ACC112 (cell line): ENCODE results near the gene CDC42SE1.

ENCODE experiments used
- H2AFZ ChIP-seq: fragments of 200-600 bp; sonication (generic); one replicate; pipeline ENCODE4 v1.6.0; 2017; ENCODE audit warnings: antibody characterized with exemption, low read length; ENCODE audit not compliant: unreplicated experiment
- H3K27ac ChIP-seq: fragments of 200-600 bp; sonication (generic); 2 replicates; pipeline ENCODE4 v1.5.1; 2014; ENCODE audit warnings: low read depth, mild to moderate bottlenecking, antibody characterized with exemption, low read length, moderate library complexity
- H3K27me3 ChIP-seq: fragments of 200-600 bp; sonication (generic); 2 replicates; pipeline ENCODE4 v1.6.1; 2014; ENCODE audit warnings: mild to moderate bottlenecking, antibody characterized with exemption, low read length, moderate library complexity, mixed read lengths; ENCODE audit not compliant: insufficient read depth
- H3K36me3 ChIP-seq: fragments of 200-600 bp; sonication (generic); 2 replicates; pipeline ENCODE4 v1.6.1; 2016; ENCODE audit warnings: mild to moderate bottlenecking, antibody characterized with exemption, low read length, moderate library complexity, mixed read lengths; ENCODE audit not compliant: insufficient read depth
- H3K4me1 ChIP-seq: fragments of 200-600 bp; sonication (generic); one replicate; pipeline ENCODE4 v1.6.1; 2016; ENCODE audit warnings: low read length, mixed read lengths; ENCODE audit not compliant: insufficient read depth, unreplicated experiment, control insufficient read depth
- H3K4me3 ChIP-seq: fragments of 200-600 bp; sonication (generic); 2 replicates; pipeline ENCODE4 v1.5.1; 2014; ENCODE audit warnings: mild to moderate bottlenecking, low read depth, low read length
- H3K79me2 ChIP-seq: fragments of 200-600 bp; sonication (generic); one replicate; pipeline ENCODE4 v1.6.0; 2016; ENCODE audit warnings: low read length; ENCODE audit not compliant: control insufficient read depth, unreplicated experiment, insufficient read depth

Gene CDC42SE1

DNA sequence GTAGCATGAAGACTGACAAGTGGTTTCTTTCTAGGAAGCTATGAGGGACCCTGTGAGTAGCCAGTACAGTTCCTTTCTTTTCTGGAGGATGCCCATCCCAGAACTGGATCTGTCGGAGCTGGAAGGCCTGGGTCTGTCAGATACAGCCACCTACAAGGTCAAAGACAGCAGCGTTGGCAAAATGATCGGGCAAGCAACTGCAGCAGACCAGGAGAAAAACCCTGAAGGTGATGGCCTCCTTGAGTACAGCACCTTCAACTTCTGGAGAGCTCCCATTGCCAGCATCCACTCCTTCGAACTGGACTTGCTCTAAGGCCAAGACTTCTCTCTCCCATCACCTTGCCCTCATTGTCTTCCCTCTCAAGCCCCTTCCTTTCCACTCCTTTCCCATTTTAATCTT is 7.8 kb upstream of the CDC42SE1 start:
- Histone ChIP-seq H3K79me2 (peaks cover 64% of the 10 kb centered on the region), H3K27me3 (no peaks in the 10 kb centered on the region), H2AFZ (no peak overlapping the region), H3K27ac (peak overlapping the region; percentile 97; the same call in 1 of the 2 replicates), H3K4me3 (no peak overlapping the region), H3K4me1 (peaks cover 24% of the 10 kb centered on the region), H3K36me3 (peaks cover 3% of the 10 kb centered on the region; the same call in 1 of the 2 replicates)

DNA sequence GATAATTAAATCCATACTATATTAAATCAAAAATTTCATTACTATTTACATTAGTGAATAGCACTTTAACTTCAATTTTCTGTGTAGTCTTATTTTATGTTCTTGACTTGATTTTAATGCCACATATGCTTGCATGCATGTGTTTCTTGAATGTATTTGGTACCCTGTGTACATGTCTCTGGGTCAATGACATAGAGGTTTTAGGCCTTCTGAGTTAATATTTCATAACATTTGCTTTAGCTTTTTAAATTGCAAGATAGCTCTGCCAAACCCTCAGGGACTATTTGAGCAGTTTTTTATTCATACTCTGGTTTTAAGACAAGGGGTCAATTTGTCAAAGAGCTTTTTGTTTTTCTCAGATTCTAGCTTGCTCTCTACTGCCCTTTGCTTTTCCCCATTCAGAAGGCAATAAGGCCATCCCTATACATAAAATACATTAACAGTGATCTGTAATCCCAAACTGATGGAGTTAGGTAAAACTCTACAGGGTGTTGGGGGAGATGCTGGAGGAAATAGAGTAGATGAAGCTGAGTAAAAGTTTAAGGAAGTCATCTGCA is 5.7 kb upstream of the CDC42SE1 start:
- Histone ChIP-seq H3K27ac (no peak overlapping the region), H3K36me3 (peaks cover 3% of the 10 kb centered on the region; the same call in 1 of the 2 replicates), H2AFZ (no peak overlapping the region), H3K4me3 (no peak overlapping the region), H3K4me1 (peaks cover 25% of the 10 kb centered on the region), H3K79me2 (peaks cover 77% of the 10 kb centered on the region), H3K27me3 (no peaks in the 10 kb centered on the region)

DNA sequence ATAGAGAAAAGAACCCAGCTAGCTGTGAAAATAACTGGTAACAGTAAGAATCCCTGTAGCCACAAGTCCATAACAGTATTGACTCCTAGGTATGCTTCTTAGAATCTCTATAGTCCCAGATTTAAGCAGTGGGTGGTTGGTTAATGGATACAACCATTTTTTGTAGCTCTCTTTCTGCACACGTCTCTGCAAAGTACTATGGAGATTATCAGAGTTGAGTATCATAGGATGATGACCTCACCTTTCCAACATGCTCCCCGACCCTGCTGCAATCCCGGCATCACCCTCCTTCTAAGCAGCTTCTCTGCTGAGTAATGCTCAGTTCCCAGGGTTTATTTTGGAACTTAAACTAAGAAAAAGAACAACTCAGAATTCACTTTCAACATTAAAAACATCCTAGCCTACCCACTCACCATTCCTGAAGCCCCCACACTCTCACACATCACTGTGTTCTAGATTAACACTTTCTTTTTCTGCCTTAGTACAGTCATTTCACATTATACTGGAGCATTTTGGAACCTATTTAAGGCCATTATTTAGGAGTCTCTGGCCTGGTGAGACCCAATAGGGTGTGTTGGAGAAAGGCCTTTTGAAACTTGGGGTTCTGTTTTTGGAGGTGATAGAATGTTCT is 3.4 kb upstream of the CDC42SE1 start:
- Histone ChIP-seq H3K4me1 (peaks cover 15% of the 10 kb centered on the region), H3K79me2 (peaks cover 90% of the 10 kb centered on the region), H3K4me3 (peak overlapping the region; percentile 68), H3K36me3 (no peaks in the 10 kb centered on the region), H3K27me3 (no peaks in the 10 kb centered on the region), H2AFZ (peak overlapping the region; percentile 53), H3K27ac (peak overlapping the region; percentile 99)

DNA sequence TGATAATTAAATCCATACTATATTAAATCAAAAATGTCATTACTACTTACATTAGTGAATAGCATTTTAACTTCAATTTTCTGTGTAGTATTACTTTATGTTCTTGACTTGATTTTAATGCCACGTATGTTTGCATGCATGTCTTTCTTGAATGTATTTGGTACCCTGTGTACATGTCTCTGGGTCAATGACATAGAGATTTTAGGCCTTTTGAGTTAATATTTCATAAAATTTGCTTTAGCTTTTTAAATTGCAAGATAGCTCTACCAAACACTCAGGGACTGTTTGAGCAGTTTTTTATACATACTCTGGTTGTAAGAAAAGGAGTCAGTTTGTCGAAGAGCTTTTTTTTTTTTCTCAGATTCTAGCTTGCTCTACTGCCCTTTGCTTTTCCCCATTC is 2.3 kb upstream of the CDC42SE1 start:
- peak overlapping the region; percentile 83 for H3K4me3 ChIP-seq
- H3K79me2 ChIP-seq = peaks cover 93% of the 10 kb centered on the region
- H3K36me3 ChIP-seq = no peaks in the 10 kb centered on the region
- no peaks in the 10 kb centered on the region for H3K27me3 ChIP-seq
- peaks cover 18% of the 10 kb centered on the region for H3K4me1 ChIP-seq
- H2AFZ ChIP-seq = peak overlapping the region; percentile 29
- peak overlapping the region; percentile 99 for H3K27ac ChIP-seq

DNA sequence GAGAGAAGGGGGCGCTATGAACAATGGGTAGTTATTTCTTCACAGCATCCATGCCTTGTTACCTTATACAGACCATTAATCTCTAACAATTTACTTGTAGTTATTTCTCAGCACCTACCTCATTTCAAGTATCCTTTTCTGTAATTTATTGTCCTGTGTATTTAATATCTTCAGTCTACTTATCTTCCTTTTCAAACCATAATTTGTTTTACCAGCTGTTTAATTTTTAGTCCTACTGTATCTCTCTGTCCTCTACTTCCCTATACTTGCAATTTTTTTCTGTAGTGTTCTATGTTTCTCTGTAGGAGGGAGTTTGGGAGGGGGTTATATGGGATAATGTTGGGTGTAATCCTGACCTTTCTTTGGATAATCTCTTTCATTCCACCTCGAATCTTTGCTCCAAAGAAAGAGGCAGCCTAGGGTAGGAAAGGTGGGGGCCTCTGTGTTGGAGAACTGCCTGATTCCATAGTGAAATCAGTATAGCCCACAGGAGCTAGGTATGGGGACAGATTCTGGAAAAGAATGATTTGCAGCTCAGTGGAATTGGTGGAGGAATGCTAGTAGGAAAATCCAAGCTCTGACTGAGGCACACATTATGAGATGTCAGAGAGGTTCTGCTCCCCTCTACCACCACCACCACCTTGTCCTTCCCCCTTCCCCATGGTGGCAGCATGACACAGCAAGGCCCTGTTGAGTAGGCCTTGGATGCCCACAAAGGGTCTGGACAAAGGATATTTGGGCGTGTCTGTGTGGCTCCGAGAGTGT is 1.4 kb upstream of the CDC42SE1 start:
- Histone ChIP-seq H3K4me3 (peak overlapping the region; percentile 83), H3K27ac (peak overlapping the region; percentile 99), H2AFZ (peak overlapping the region; percentile 53), H3K4me1 (peaks cover 27% of the 10 kb centered on the region), H3K27me3 (no peaks in the 10 kb centered on the region), H3K79me2 (peaks cover 95% of the 10 kb centered on the region), H3K36me3 (no peaks in the 10 kb centered on the region)

DNA sequence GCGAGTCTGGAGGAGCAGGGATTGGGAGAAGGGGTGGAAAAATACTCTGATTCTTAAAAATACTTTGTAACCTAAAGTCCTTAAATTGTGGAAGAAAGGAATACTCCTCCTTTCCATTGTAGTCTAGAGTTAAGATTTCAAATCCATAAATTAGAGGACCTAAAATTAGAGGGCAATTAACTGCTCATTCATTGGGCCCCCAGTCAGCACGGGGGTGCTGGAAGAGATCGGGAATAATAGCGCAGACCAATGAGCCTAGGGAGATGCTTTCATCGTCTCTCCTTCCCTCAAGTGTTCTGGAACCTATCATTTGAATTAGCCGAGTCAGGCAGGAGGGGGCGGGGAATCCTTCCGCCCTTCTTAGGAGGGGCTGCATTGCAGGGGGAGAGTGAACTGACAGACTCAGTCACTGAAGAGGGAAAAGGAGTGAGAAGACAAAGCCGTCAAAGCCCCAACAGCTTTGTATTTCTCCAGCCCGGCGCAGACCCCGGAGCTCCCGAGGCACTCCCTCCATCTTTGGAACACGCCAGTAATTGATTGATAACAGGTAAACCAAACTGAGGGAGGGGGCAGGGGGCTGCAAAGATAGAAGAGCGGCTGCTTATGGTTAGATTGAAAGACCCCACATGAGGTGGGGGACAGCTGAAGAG is 710 bp upstream of the CDC42SE1 start, which contains the start of gene MLLT11:
Gene MLLT11, plus strand, starts transcription at position 391 of the 650 bp plus-strand sequence. CDS start 6,828 bp downstream, outside the sequence.
- Histone ChIP-seq H3K27me3 (no peaks in the 10 kb centered on the region), H3K79me2 (peaks cover 95% of the 10 kb centered on the region), H3K27ac (peak within 1 kb of the TSS; percentile 99), H3K36me3 (peaks cover 6% of the 10 kb centered on the region; the same call in 1 of the 2 replicates), H2AFZ (peak within 1 kb of the TSS; percentile 53), H3K4me3 (peak within 1 kb of the TSS; percentile 83), H3K4me1 (peaks cover 33% of the 10 kb centered on the region)

DNA sequence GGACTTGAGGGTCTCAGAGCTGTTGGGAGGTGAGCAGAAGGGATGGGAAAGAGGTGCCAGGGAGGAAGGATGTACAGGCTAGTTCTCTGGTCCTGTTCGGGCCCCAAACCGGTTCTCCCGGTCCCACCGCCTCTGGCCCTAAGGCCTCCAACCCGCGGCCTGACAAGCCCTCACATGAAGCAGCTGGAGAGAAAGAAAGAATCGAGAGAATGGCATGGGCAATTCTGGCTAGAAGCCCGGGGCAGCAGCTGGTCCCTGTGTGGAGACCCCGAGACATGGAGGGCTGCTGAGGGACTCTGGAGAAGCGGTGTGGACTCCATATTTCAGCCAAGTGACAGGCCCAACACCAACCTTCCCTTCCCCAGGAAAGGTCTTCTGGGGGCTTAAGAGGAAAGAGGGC is 730 bp downstream of the CDC42SE1 start:
- no peaks in the 10 kb centered on the region for H3K27me3 ChIP-seq
- H2AFZ ChIP-seq = no peak overlapping the region
- peak overlapping the region; percentile 83 for H3K4me3 ChIP-seq
- peaks cover 33% of the 10 kb centered on the region for H3K4me1 ChIP-seq
- peaks cover 95% of the 10 kb centered on the region for H3K79me2 ChIP-seq
- H3K27ac ChIP-seq = peak overlapping the region; percentile 99
- peaks cover 19% of the 10 kb centered on the region for H3K36me3 ChIP-seq

DNA sequence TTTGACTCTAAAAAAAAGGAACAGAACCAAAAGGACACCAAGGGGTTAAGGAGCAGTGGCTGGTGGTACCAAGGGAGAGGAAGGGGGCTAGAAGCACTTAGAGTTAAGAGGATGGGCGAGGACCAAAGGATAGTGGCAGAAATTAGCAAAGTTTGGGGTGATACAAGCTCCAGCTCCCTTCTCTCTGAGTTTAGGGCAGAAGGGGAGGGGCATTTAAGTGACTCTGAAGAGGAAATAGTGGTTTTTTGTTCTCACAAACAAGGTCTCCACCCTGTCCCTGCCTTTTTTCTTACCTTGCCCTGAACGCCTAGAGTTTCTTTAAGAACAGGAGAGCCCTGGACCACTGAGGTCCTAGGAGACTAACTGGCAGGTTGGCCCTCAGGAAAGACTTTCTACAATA is 3.3 kb downstream of the CDC42SE1 start:
- peak overlapping the region; percentile 83 for H3K4me3 ChIP-seq
- H3K27me3 ChIP-seq = no peaks in the 10 kb centered on the region
- H3K36me3 ChIP-seq = peaks cover 23% of the 10 kb centered on the region
- H3K4me1 ChIP-seq = peaks cover 24% of the 10 kb centered on the region
- H3K27ac ChIP-seq = peak overlapping the region; percentile 40; the same call in 1 of the 2 replicates
- peaks cover 73% of the 10 kb centered on the region for H3K79me2 ChIP-seq
- H2AFZ ChIP-seq = no peak overlapping the region

DNA sequence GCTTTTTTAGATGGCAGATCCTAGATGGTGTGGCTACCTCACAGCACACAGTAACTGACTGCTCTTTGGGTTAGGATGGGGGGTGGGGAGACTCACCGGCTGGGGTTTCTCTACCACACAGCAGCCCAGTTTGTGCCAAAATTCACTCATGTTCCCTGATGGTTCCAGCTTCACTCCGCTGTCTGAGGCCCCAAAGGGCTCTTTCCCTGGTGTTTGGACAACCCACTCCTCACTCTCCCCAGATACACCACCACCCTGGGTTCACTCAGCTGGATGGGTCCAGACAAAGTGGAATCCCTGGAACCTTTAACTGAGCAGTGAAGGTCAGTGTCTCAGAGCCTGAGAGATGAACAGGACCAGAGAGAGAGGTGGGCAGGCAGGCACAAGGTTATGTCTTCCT is 3.8 kb downstream of the CDC42SE1 start:
- H3K4me1 ChIP-seq = peaks cover 26% of the 10 kb centered on the region
- H3K27ac ChIP-seq = 0 out of 2 replicates have a peak overlapping the region, but pooled peaks have one; percentile 40
- H3K79me2 ChIP-seq = peaks cover 68% of the 10 kb centered on the region

DNA sequence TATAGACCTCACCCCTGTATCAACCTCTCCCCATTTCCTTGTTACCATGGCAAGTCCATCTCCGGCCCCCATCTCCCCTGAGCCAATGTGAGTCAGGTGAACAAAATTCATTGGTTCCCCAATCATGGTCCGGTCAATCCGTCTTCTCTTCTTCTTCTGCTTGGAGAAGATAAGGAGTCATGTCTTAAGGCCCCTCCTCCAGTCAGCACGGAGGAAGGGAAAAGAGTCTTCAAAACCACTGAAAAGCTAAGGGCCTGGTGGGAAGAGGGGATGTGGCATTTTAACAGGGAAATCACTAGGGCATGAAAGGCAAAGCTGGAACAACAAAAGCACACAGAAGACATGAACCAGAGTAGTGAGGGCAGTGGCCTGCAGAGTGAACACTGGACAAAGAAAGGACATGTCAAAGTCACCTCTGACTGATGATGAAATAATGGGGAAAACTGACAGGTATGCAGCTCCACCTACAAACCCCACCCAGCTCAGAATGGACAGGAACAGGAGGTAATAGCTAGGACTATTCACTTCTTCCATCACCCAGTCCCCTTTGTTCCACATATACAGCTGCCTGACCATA is 4.4 kb downstream of the CDC42SE1 start:
- Histone ChIP-seq H3K27me3 (no peaks in the 10 kb centered on the region), H3K79me2 (peaks cover 62% of the 10 kb centered on the region), H2AFZ (no peak overlapping the region), H3K4me3 (no peak overlapping the region), H3K36me3 (peaks cover 23% of the 10 kb centered on the region), H3K27ac (0 out of 2 replicates have a peak overlapping the region, but pooled peaks have one; percentile 40), H3K4me1 (peaks cover 31% of the 10 kb centered on the region)

More for the DNA sequence above, 3.8 kb downstream of the CDC42SE1 start:
- no peak overlapping the region for H2AFZ ChIP-seq
- no peaks in the 10 kb centered on the region for H3K27me3 ChIP-seq
- no peak overlapping the region for H3K4me3 ChIP-seq
- peaks cover 23% of the 10 kb centered on the region for H3K36me3 ChIP-seq
